Activated naive CD8-positive, alpha-beta T cell treated with anti-CD3 and anti-CD28 coated beads for 36 hours (primary cell): ENCODE results near the gene FMO3. TPM values are rescaled to one million over a fixed set of nuclear protein-coding genes. Genes with fewer than 3 reads are reported as not detected.

Experiments
- DNase-seq: peaks from one replicate; pipeline ENCODE4 v3.0.0; 2021
- H3K27ac Mint-ChIP-seq: one replicate; pipeline ENCODE4 v1.8.0; 2022; ENCODE audit warnings: mild to moderate bottlenecking, moderate library complexity, mixed read lengths
- H3K27me3 Mint-ChIP-seq: one replicate; pipeline ENCODE4 v1.8.0; 2022; ENCODE audit warnings: mild to moderate bottlenecking, mixed read lengths
- H3K36me3 Mint-ChIP-seq: one replicate; pipeline ENCODE4 v1.8.0; 2021; ENCODE audit warnings: mild to moderate bottlenecking, mixed read lengths
- H3K4me1 Mint-ChIP-seq: one replicate; pipeline ENCODE4 v1.8.0; 2021; ENCODE audit warnings: mixed read lengths
- H3K4me3 Mint-ChIP-seq: one replicate; pipeline ENCODE4 v1.8.0; 2022; ENCODE audit warnings: mild to moderate bottlenecking, moderate library complexity, mixed read lengths
- H3K9me3 Mint-ChIP-seq: one replicate; pipeline ENCODE4 v1.8.0; 2022; ENCODE audit warnings: mixed read lengths
- total RNA-seq, 2 experiments: library from RNA; stranded (reverse); gene quantifications; one replicate each; pipeline ENCODE4 v1.2.3, GENCODE V29; 2021

Gene FMO3
- total RNA-seq, 2 experiments from 2014 or later = not detected

- Mint-ChIP-seq H3K27me3 (peaks cover 7% of the 10 kb centered on the region), H3K27ac (no peak overlapping the region), H3K36me3 (no peaks in the 10 kb centered on the region), H3K9me3 (no peaks in the 10 kb centered on the region), H3K4me3 (no peak overlapping the region), H3K4me1 (no peaks in the 10 kb centered on the region)
- no peak for DNase-seq
Observed at GRCh38 chr1:171160211-171160610, 69.5 kb downstream of the FMO3 start.

- H3K27ac Mint-ChIP-seq = no peak overlapping the region
- no peak overlapping the region for H3K4me3 Mint-ChIP-seq
- no peaks in the 10 kb centered on the region for H3K9me3 Mint-ChIP-seq
- peaks cover 7% of the 10 kb centered on the region for H3K27me3 Mint-ChIP-seq
- DNase-seq = no peak
- H3K4me1 Mint-ChIP-seq = no peaks in the 10 kb centered on the region
- no peaks in the 10 kb centered on the region for H3K36me3 Mint-ChIP-seq
Observed at GRCh38 chr1:171160639-171161354, 70.1 kb downstream of the FMO3 start.

- H3K36me3 Mint-ChIP-seq = no peaks in the 10 kb centered on the region
- no peaks in the 10 kb centered on the region for H3K9me3 Mint-ChIP-seq
- DNase-seq = no peak
- no peaks in the 10 kb centered on the region for H3K4me1 Mint-ChIP-seq
- H3K27ac Mint-ChIP-seq = no peak overlapping the region
- no peak overlapping the region for H3K4me3 Mint-ChIP-seq
- H3K27me3 Mint-ChIP-seq = peaks cover 3% of the 10 kb centered on the region
Observed at GRCh38 chr1:171161431-171161830, 70.7 kb downstream of the FMO3 start.

- DNase-seq = no peak
- Mint-ChIP-seq H3K27me3 (peaks cover 11% of the 10 kb centered on the region), H3K9me3 (no peaks in the 10 kb centered on the region), H3K27ac (no peak overlapping the region), H3K4me1 (no peaks in the 10 kb centered on the region), H3K4me3 (no peak overlapping the region), H3K36me3 (no peaks in the 10 kb centered on the region)
Observed at GRCh38 chr1:171166361-171166760, 75.7 kb downstream of the FMO3 start.

Other genes starting within 250 kb of the FMO3 start
- gene MROH9, start 155.4 kb upstream of the FMO3 start, total RNA-seq = not detected
- not detected for gene FMO2, start 94.4 kb downstream of the FMO3 start, total RNA-seq
- not detected for gene FMO1, start 157.6 kb downstream of the FMO3 start, total RNA-seq
- 1 to 10 TPM; 1.9 to 2.7 TPM for gene FMO4, start 223.3 kb downstream of the FMO3 start, total RNA-seq